ENCODE data around the gene BIRC7.

BIRC7 gene

GRCh38 chr20:63289311-63290135, 53.8 kb downstream of the BIRC7 start:
- no peak overlapping the region for H3K27ac ChIP-seq
- H3K4me1 ChIP-seq, result no peaks in the 10 kb centered on the region
- intact Hi-C loops (cut with DNase I; ENCODE audit: low total_unique reads), result no loop called here
- DNase-seq, result no peak
- peaks cover 34 to 50% (median 47%) of the 10 kb centered on the region in 3 donors for H3K36me3 ChIP-seq
- no peak overlapping the region for H3K4me3 ChIP-seq
- peaks cover 0 to 29% of the 10 kb centered on the region in 2 donors for H3K27me3 ChIP-seq
- TF ChIP-seq CTCF (IDR thresholded peaks at IDR 0.05), result no peak
- H3K9me3 ChIP-seq, result no peaks in the 10 kb centered on the region
